ENCODE data around the gene ZNF831.

The ZNF831 gene

DNA sequence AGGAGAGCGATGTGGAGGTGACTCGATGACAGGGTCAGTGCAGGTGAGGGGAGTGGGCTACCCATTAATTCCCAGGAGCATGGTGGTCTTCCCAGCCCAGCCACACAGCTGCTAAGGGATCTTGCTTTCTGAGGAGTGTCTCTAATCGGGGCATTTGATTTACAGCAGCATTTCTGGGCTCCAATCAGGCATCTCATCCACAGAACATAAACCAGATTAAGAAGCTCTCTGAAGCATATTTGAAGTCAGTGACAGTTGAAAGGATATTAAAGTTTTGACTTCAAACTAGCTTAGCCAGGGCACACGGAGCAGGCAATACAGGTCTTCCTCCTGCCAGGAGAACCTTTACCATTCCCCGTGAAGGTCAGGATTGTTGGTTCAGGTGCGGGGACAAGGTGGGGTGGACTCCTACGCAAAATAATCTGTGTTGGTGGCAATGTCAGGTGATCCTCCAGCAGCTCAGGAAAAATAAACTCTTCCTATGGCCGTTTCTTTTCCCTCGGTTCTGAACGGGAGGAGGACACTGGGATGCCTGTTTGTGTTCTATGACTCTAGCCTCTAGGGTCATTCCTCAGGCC lies 39.9 kb upstream of the ZNF831 start:
- TF ChIP-seq, protein P1, sequence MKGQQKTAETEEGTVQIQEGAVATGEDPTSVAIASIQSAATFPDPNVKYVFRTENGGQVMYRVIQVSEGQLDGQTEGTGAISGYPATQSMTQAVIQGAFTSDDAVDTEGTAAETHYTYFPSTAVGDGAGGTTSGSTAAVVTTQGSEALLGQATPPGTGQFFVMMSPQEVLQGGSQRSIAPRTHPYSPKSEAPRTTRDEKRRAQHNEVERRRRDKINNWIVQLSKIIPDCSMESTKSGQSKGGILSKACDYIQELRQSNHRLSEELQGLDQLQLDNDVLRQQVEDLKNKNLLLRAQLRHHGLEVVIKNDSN (IDR thresholded peaks at IDR 0.05), result no peak
- TF ChIP-seq CEBPB (IDR thresholded peaks at IDR 0.05) (no peak), RAD21 (IDR thresholded peaks at IDR 0.05; ENCODE audit: low read depth) (no peak), TEAD4 (IDR thresholded peaks at IDR 0.05) (no peak), EGR1 (IDR thresholded peaks at IDR 0.05) (no peak), FOXM1 (IDR thresholded peaks at IDR 0.05; ENCODE audit: borderline replicate concordance, low read depth) (no peak), TCF12 (IDR thresholded peaks at IDR 0.05; ENCODE audit: low read depth) (no peak)

DNA sequence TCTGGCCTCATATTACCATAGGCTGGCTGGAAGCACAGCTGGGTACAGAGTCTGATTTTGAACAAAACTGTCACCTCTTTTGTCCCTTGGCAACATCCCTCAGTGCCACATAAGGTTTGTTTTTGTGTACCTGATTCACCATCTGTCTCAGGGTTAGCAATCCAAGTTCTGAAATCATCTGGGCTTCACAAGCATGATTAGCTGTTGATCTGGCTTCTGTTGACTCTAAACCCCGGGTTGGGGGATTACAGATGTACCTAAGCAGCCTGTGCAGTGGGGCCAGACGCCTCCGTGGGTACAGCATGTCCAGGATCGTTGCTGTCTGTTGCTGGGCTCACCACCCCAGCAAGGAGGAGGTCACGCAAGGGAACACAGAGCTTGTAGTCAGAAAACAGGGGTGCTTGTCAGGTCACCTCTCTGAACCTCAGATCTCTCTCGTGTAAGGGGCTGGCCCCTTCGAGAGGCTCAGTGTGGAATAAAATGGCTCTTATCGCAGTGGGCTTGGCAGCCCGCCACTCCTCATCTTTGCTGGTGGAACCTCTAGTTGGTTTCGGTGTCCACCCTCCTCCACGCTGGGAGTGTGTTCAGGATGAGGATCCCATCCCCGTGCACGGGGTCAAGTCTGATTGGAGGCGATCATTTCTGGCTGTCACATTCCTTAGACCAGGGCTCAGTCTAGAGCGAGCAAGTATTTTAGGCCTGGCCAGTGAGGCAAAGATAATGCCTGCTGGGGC lies 39.2 kb upstream of the ZNF831 start:
- no peak for TF ChIP-seq EP300 (IDR thresholded peaks at IDR 0.05; ENCODE audit: borderline replicate concordance)

DNA sequence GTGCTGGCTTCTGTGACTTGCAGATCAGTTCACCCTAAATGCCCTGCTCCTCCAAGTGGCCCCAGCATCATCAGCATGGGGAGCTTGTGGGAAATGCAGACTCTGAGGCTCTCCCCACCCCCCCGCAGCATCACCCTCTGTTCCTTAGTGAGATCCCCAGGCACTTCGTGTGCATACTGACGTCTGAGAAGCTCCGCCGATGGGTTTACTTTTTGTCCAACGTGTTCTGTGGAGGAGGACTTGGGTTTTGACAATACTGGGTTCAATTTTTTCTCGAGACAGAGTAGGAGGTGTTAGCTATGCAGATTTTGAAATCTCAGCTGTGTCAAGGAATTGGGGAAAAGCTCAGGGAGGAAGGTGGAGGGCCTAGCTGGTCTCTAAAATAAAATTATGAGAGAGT lies 38.3 kb upstream of the ZNF831 start:
- TF ChIP-seq, protein P2, sequence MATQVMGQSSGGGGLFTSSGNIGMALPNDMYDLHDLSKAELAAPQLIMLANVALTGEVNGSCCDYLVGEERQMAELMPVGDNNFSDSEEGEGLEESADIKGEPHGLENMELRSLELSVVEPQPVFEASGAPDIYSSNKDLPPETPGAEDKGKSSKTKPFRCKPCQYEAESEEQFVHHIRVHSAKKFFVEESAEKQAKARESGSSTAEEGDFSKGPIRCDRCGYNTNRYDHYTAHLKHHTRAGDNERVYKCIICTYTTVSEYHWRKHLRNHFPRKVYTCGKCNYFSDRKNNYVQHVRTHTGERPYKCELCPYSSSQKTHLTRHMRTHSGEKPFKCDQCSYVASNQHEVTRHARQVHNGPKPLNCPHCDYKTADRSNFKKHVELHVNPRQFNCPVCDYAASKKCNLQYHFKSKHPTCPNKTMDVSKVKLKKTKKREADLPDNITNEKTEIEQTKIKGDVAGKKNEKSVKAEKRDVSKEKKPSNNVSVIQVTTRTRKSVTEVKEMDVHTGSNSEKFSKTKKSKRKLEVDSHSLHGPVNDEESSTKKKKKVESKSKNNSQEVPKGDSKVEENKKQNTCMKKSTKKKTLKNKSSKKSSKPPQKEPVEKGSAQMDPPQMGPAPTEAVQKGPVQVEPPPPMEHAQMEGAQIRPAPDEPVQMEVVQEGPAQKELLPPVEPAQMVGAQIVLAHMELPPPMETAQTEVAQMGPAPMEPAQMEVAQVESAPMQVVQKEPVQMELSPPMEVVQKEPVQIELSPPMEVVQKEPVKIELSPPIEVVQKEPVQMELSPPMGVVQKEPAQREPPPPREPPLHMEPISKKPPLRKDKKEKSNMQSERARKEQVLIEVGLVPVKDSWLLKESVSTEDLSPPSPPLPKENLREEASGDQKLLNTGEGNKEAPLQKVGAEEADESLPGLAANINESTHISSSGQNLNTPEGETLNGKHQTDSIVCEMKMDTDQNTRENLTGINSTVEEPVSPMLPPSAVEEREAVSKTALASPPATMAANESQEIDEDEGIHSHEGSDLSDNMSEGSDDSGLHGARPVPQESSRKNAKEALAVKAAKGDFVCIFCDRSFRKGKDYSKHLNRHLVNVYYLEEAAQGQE (IDR thresholded peaks at IDR 0.05; ENCODE audit: low read depth), result no peak
- TF ChIP-seq EGR1 (IDR thresholded peaks at IDR 0.05) (no peak), YY1 (IDR thresholded peaks at IDR 0.05; ENCODE audit: low read depth) (no peak), TEAD4 (IDR thresholded peaks at IDR 0.05) (no peak), ZBTB7A (IDR thresholded peaks at IDR 0.05; ENCODE audit: low read depth) (no peak)

DNA sequence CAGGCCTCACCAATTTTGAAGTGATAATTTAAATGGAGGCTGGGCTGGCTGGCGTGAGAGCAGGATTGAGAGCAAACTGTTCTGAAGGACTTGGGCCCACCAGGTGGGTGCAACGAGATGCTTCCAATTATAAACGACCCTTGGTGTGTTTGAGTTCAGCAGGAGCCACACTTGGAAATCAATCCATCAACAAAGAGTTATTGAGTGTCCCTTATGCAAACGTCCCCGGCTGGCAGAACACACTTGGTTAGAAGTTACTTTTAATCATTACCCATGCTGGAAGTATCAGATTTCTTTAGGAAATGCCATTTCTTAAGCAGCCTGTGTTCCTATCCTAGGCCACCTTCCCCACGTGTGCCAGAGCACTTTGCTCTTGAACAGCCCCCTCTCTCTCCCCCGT lies 37.8 kb upstream of the ZNF831 start:
- TF ChIP-seq, protein P1 (IDR thresholded peaks at IDR 0.05), result no peak
- TF ChIP-seq EP300 (IDR thresholded peaks at IDR 0.05; ENCODE audit: borderline replicate concordance) (no peak), TEAD4 (IDR thresholded peaks at IDR 0.05) (no peak), CREB1 (IDR thresholded peaks at IDR 0.05; ENCODE audit: low read depth) (no peak), TAF1 (IDR thresholded peaks at IDR 0.05; ENCODE audit: low read depth) (no peak), NFIC (IDR thresholded peaks at IDR 0.05) (no peak), ZBTB7A (IDR thresholded peaks at IDR 0.05; ENCODE audit: low read depth) (no peak), RAD21 (IDR thresholded peaks at IDR 0.05; ENCODE audit: low read depth) (no peak)
- TF ChIP-seq, protein P2 (IDR thresholded peaks at IDR 0.05; ENCODE audit: low read depth), result no peak
- TF ChIP-seq, protein P3, sequence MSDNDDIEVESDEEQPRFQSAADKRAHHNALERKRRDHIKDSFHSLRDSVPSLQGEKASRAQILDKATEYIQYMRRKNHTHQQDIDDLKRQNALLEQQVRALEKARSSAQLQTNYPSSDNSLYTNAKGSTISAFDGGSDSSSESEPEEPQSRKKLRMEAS (IDR thresholded peaks at IDR 0.05), result no peak

DNA sequence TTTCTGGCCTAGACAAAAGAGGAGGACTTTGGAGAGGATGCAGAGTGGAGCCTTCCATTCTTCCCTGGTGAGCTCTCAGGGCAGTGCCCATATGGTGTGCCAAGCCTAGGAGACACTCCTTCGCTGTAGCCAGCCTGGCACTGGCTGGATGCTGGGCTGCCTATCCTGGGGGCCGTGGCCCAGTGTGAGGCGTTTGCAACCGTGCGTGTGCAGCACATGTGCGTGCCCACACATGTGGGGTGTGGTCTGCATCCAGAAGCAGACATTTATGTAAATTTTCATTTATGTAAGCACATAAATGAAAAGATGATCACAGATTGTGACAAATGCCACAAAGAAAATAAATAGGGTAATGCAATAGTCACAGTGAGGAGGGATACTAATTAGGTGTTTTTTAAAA lies 35.8 kb upstream of the ZNF831 start:
- TF ChIP-seq TEAD4 (IDR thresholded peaks at IDR 0.05) (no peak), EP300 (IDR thresholded peaks at IDR 0.05; ENCODE audit: borderline replicate concordance) (no peak), RAD21 (IDR thresholded peaks at IDR 0.05; ENCODE audit: low read depth) (no peak), CEBPB (IDR thresholded peaks at IDR 0.05) (no peak)
- TF ChIP-seq, protein P2 (IDR thresholded peaks at IDR 0.05; ENCODE audit: low read depth), result no peak
